Measurements from ENCODE around the gene CHRM2. TPM values are rescaled to one million over a fixed set of nuclear protein-coding genes. Genes with fewer than 3 reads are reported as not detected.

The CHRM2 gene
- total RNA-seq, 1 experiment from 2014 or later = not detected

DNA sequence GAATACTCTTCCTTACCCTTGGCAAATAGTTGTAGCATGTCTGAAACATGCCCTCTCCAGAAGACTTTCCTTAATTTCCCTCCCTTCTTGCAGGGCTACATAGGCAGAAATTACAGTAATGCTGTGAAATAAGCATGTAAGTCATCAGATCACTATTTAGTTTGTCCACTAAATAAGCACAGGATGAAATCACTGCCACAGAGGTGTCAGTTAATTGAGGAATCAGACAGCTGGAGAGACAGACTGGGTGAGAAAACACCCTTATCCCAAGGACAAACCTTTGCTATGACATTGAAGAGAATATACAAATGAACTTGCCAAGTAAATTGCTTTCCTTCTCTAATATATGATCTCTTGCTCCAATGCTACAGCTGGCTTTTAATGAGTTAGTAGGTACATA lies 129.3 kb downstream of the CHRM2 start:
- no peaks in the 10 kb centered on the region for H3K9me3 ChIP-seq
- DNase-seq = no peak
- no peak overlapping the region for H3K4me3 ChIP-seq
- no peaks in the 10 kb centered on the region for H3K36me3 ChIP-seq
- H3K27me3 ChIP-seq = no peaks in the 10 kb centered on the region

DNA sequence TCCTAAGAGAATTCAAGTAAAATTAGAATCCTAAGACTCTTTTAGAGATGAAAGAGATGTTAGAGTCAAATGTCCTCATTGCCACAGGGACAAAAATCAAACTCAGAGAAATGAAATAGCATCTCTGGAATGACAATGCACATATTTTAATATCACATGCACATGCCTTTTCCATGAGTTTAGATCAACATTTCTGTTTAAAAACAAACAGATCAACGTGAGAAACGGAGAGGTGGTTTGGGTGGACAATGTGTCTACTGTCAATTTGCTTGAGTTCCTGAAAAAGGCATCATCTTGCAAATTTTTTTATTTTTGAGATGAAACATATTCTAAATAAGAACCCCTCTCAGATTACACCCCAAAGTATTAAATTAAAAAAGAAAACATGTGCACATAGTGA lies 130.0 kb downstream of the CHRM2 start:
- H3K27me3 ChIP-seq = no peaks in the 10 kb centered on the region
- H3K36me3 ChIP-seq = no peaks in the 10 kb centered on the region
- H3K9me3 ChIP-seq = no peaks in the 10 kb centered on the region
- no peak for DNase-seq
- H3K4me3 ChIP-seq = no peak overlapping the region

DNA sequence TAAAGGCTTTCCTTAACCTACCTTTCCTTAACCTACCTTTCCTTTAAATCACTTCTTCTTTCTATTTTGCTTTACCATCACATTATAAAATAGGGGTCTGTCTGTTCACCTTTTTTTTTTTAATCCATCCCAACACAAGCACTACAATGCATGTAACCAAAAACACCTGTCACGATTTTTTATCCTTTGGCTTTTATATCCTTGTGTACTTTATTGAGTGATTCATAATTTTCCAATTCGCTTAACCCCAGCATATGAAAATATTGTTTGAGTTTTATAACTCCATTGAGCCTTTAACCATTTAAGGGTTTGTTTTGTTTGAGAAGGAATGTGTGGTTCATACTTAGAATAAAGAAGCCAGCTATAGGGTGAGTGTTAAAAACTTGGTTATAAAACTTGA lies 132.2 kb downstream of the CHRM2 start:
- DNase-seq = no peak
- no peaks in the 10 kb centered on the region for H3K27me3 ChIP-seq

DNA sequence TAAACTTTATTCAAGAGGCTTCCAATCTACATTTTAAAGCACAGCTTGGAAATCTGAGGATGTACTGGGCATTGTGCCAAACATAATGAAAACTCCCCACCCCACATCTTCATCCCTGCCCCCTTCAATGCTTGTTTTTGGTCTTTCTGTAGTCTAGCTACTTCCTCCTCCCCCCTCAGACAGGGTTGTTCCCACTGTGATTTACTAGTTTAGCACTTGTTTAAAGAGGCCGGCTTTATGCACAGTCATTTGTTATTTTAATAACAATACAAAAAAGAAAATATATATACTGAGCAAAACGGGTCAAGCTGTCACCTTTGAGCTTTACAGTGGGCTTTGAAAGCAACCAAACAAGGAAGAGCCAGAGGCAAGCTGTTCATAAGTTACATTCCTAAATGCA lies 132.6 kb downstream of the CHRM2 start:
- DNase-seq = no peak
- no peaks in the 10 kb centered on the region for H3K9me3 ChIP-seq
- no peaks in the 10 kb centered on the region for H3K36me3 ChIP-seq
- H3K4me3 ChIP-seq = no peak overlapping the region
- no peaks in the 10 kb centered on the region for H3K27me3 ChIP-seq

More for the DNA sequence above, 132.2 kb downstream of the CHRM2 start:
- Histone ChIP-seq H3K36me3 (no peaks in the 10 kb centered on the region), H3K9me3 (no peaks in the 10 kb centered on the region), H3K4me3 (no peak overlapping the region)

DNA sequence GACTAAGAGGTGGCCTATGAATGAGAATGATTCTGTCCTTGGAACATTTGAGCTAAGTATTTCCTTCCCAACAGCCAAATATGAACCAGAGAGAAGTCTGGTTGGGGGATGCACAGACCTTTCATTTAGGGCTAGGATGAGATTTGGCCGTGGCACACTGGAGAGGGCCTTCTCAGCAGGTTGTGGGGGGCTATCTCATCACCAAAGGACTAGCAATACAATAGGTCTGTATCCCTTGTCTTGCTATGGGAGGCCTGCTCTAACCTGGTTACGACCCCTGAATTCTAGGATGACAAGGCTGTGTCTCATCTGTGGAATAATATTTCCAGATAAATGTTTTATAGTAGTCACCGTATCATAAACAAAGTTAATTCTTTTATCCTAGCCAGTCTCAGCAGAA lies 133.0 kb downstream of the CHRM2 start:
- no peaks in the 10 kb centered on the region for H3K9me3 ChIP-seq
- no peak overlapping the region for H3K4me3 ChIP-seq
- H3K27me3 ChIP-seq = no peaks in the 10 kb centered on the region
- H3K36me3 ChIP-seq = no peaks in the 10 kb centered on the region
- no peak for DNase-seq

DNA sequence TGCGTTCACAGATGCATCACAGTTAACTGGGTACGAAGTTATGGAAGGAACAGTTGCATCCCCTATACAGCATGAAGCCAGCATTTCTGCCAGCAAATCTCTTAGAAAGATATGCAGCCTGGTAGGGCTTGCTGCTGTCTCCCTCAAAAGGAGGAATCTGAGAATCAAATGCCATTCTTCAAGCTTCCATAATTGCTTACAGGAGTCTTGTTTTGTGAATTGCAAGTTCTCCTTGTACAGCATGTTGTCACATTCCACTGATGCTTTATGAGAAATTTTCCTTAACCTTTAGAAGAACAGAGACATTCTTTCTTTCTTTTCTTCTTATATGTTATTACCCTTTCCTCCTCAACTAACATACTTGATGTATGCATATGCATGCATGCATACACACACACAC lies 134.6 kb downstream of the CHRM2 start:
- DNase-seq = no peak
- H3K9me3 ChIP-seq = no peaks in the 10 kb centered on the region
- H3K27me3 ChIP-seq = no peaks in the 10 kb centered on the region
- H3K4me3 ChIP-seq = no peak overlapping the region
- H3K36me3 ChIP-seq = no peaks in the 10 kb centered on the region

DNA sequence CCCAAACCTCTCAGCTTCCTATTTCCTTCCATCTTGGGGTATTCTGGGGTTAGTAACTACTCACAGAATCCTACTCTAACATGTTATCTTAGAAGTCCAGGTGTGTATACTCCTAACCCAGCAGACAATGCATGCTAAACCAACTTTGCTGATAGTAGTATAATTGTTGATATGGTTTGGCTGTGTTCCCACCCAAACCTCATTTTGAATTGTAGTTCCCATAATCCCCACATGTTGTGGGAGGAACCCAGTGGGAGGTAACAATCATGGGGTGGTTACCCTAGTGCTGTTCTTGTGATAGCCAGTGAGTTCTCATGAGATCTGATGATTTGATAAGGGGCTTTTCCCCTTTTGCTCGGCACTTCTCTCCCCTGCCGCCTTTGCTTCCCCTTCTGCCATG lies 135.1 kb downstream of the CHRM2 start:
- DNase-seq = no peak
- Histone ChIP-seq H3K36me3 (no peaks in the 10 kb centered on the region), H3K9me3 (no peaks in the 10 kb centered on the region), H3K4me3 (no peak overlapping the region), H3K27me3 (no peaks in the 10 kb centered on the region)

DNA sequence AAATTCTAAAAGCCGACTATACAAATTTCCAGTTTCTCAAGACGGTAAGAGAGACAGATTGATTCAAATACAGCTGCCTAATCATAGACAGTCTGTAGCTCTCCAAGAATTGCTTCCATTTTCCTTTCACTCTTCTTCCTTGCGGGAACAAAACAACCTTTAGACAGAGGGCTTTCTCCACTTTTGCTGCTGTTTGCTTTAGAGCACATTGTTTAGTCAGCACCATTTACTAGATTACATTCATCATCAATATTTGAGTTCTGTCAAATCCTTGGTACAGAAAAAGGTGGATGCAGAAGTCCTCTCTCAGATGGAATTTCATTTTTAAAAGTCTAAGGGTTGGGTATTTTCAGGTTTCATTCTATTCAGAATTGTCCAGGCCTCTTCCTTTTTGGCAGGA lies 137.4 kb downstream of the CHRM2 start:
- no peak for DNase-seq
- Histone ChIP-seq H3K27me3 (no peaks in the 10 kb centered on the region), H3K9me3 (no peaks in the 10 kb centered on the region), H3K4me3 (no peak overlapping the region), H3K36me3 (no peaks in the 10 kb centered on the region)

DNA sequence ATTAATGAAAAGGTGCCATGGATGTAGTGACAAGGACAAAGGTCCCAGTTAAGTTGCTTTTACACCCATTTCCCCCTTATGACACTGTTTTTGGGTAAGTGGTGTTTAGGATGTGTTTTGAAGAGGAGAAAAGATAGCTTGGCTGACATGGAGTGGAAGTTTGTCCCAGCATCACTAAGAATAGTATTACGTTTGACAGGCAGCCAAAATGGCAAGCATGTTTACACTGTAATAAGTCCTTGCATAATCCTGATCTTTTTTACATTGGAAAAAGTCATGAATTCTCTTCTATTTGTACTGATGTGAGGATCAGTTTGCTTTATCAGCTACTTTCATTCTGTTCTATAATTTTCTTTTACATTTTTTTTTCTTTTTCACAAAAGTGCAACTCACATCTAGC lies 137.8 kb downstream of the CHRM2 start:
- Histone ChIP-seq H3K4me3 (no peak overlapping the region), H3K36me3 (no peaks in the 10 kb centered on the region), H3K9me3 (no peaks in the 10 kb centered on the region), H3K27me3 (no peaks in the 10 kb centered on the region)
- DNase-seq = no peak

DNA sequence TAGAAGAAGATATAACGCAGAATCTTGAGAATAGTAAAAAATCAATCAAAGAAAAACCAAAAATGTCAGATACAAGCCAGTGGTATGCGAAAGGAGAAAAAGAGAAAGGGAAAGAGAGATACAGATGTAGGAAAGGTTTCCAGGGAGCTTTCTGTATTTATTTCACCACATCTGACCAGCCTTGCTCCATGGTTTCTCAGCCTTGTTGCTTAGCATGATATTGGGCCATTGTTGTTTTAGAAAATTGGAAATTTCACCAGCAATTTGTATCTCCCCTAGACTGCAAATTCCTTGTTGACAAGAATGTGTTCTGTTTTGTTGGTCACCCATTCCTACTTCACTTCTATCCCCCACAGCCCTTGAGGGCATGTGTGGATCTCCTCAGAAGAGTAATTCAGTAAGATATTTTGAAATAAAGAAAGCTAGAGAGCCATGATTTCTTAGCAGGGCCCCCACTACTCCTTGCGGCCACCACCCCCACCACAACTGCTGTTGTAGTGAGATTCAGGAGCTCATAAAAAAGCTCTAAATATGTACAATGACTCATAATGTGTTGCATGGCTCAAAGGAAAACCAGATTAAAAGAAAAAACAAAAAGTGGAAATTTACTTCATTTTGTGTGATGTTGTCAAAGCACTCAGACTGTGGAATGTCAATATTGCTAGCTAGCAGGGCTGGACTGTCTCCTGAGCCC lies 138.7 kb downstream of the CHRM2 start:
- H3K9me3 ChIP-seq = no peaks in the 10 kb centered on the region
- no peaks in the 10 kb centered on the region for H3K36me3 ChIP-seq
- DNase-seq = no peak

DNA sequence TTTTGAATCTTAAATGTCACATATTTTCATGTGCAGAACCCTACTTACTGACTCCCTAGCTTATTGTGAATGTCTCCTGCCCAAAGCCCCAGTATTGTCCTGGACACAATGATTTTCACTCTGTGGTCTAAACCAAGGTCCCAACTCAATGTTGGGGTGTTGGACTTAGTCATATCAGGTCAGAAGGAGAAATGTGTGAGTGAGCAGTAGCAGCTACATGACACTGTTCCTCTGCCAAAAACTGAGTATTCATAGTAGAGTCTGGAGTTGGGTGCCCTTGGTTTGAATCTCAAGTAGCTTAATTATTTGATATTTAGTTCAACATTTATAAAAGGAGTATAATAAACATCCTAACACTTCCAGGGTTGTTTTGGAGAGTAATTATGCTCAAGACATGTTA lies 141.0 kb downstream of the CHRM2 start:
- Histone ChIP-seq H3K36me3 (no peaks in the 10 kb centered on the region), H3K4me3 (no peak overlapping the region), H3K9me3 (no peaks in the 10 kb centered on the region), H3K27me3 (no peaks in the 10 kb centered on the region)
- no peak for DNase-seq

More for the DNA sequence above, 138.7 kb downstream of the CHRM2 start:
- Histone ChIP-seq H3K4me3 (no peak overlapping the region), H3K27me3 (no peaks in the 10 kb centered on the region)

DNA sequence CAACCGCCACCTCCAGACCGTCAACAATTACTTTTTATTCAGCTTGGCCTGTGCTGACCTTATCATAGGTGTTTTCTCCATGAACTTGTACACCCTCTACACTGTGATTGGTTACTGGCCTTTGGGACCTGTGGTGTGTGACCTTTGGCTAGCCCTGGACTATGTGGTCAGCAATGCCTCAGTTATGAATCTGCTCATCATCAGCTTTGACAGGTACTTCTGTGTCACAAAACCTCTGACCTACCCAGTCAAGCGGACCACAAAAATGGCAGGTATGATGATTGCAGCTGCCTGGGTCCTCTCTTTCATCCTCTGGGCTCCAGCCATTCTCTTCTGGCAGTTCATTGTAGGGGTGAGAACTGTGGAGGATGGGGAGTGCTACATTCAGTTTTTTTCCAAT lies 146.6 kb downstream of the CHRM2 start:
- no peak for DNase-seq
- Histone ChIP-seq H3K4me3 (no peak overlapping the region), H3K36me3 (no peaks in the 10 kb centered on the region), H3K9me3 (no peaks in the 10 kb centered on the region), H3K27me3 (no peaks in the 10 kb centered on the region)

DNA sequence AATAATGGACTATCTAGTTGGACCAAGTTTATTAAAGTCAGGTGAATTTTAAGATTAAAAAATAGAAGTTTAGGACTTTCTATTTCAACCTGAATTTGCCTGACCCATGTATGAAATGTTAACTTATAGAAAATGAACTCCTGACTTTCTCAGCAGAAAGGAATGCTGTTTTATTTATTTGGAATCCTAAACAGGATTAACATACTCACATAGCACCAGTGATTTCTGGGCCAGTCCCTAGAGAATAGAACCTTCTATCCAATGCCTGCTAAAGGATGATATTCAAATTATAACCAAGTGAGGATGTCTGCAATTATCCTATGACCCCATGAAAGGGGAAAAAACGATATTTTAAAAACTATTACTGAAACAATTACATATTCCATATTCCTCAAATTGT lies 148.8 kb downstream of the CHRM2 start:
- Histone ChIP-seq H3K4me3 (no peak overlapping the region), H3K36me3 (no peaks in the 10 kb centered on the region), H3K9me3 (no peaks in the 10 kb centered on the region), H3K27me3 (no peaks in the 10 kb centered on the region)
- DNase-seq = no peak

DNA sequence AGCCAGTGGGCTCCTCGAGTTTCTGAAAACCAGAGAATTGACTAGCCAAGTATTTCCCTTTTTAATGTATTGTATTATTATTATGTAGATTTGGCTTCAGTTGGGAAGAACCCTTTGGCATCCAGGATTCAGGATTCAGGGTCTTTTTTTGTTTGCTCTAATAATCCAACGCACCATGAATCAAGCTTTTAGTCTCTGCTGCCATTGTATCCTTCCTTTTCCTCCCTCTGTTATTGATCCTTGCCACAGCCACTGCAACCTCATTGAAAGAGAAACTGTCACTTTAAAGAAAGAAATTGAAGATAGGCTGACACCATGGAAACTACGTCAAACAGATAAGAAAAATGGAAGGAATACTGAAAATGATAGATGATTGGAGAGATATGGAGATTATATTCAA lies 150.0 kb downstream of the CHRM2 start:
- H3K9me3 ChIP-seq = no peaks in the 10 kb centered on the region
- H3K27me3 ChIP-seq = no peaks in the 10 kb centered on the region
- DNase-seq = no peak
- no peak overlapping the region for H3K4me3 ChIP-seq
- no peaks in the 10 kb centered on the region for H3K36me3 ChIP-seq

DNA sequence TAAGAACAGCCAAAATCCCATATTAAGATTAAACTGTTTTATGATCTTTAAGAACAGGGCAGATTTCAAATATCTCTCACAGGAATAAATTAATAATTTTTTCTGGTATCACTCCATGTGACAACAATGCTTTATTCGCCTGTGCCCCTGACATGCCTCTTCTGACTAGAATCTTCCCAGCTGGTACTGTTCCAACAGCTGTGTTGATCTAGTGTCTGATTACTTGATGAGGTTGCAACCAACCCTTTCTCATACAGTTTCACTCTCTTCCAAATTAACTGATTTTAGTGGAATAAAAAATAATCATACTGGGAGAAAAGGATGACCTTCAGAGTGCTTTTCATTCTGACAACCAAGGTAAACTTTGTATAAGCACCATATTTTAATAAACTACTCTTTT lies 151.9 kb downstream of the CHRM2 start:
- no peak for DNase-seq
- no peak overlapping the region for H3K4me3 ChIP-seq
- H3K27me3 ChIP-seq = no peaks in the 10 kb centered on the region

DNA sequence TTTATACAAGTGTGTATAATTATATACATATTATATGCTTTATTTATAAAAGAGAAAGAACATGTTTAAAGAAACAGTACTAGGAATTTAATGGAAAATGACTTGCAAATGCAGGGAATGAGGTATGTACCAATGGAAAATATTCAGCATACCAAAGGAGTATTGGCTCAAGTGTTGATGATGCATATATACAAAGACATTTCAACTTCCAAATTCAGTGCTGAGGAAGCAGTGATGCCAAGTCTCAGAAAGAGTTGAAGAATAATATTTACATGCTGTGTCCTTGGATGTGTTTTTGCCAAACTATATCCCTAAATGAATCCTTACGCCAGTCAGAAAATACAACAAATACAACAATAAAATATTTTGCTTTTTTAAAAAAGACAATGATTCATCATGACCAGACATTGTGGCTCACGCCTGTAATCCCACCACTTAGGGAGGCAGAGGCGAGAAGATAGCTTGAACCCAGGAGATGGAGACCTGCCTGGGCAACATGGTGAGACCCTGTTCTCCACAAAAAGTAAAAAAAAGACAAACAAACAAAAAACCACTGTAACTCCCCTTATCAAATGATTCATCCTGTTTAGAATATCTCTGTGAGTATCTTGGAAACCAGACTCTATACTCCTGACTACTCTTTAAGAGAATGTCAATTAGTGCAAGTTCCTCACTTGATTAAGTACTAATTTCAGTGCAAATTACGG lies 157.2 kb downstream of the CHRM2 start:
- Histone ChIP-seq H3K4me3 (no peak overlapping the region), H3K36me3 (no peaks in the 10 kb centered on the region), H3K27me3 (no peaks in the 10 kb centered on the region), H3K9me3 (no peaks in the 10 kb centered on the region)
- peak; percentile 50 for DNase-seq

More for the DNA sequence above, 151.9 kb downstream of the CHRM2 start:
- no peaks in the 10 kb centered on the region for H3K9me3 ChIP-seq
- no peaks in the 10 kb centered on the region for H3K36me3 ChIP-seq

DNA sequence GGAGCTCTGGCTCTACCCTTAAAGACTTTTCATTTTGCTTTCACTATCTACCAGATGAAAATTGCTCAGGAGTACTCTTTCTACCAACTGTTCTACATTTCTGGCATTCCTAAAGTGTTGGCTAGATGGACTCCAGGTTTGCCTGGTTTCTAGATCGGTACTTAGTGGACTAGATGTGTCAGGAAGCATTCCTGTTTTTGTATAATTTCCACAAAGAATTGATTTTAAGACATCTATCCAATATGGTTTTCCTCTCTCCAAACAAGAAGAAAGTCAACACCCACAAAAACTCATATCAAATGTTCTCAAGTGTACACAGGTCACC lies 157.7 kb downstream of the CHRM2 start:
- DNase-seq = no peak

DNA sequence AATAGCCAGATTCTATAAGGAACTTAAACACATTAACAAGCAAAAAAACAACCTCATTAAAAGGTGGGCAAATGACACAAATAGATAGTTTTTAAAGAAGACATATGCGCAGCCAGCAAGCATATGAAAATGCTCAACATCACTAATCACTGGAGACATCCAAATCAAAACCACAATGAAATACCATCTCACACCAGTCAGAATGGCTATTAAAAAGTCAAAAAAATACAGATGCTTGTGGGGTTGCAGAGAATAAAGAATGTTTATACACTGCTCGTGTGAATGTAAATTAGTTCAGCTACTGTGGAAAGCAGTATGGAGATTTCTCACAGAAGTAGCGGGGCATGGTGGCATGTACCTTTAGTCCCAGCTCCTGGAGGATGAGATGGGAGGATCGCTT lies 164.0 kb downstream of the CHRM2 start:
- H3K36me3 ChIP-seq = no peaks in the 10 kb centered on the region
- no peaks in the 10 kb centered on the region for H3K9me3 ChIP-seq
- DNase-seq = no peak
- H3K4me3 ChIP-seq = no peak overlapping the region
- H3K27me3 ChIP-seq = no peaks in the 10 kb centered on the region

More for the DNA sequence above, 157.7 kb downstream of the CHRM2 start:
- Histone ChIP-seq H3K9me3 (no peaks in the 10 kb centered on the region), H3K27me3 (no peaks in the 10 kb centered on the region), H3K36me3 (no peaks in the 10 kb centered on the region), H3K4me3 (no peak overlapping the region)

Measured in MG63 (cell line).